HepG2 (cell line): ENCODE results near the gene ZBTB1. TPM values are rescaled to one million over a fixed set of nuclear protein-coding genes. Genes with fewer than 3 reads are reported as not detected.

ENCODE experiments used
- ATAC-seq: fragments of 200-7000 bp; cut with Tn5 transposase; 3 replicates; pipeline ENCODE4 v1.9.1; 2020; ENCODE audit warnings: mild to moderate bottlenecking, moderate library complexity
- BruUV-seq: library from RNA; stranded (reverse); fragments of 400-500 nt; replicated peaks from 2 replicates; lab custom pipeline; 2021; lab: Mats Ljungman, UMichigan
- CTCF ChIA-PET: fragments of 300-600 bp; formaldehyde crosslinking; extraction: SDS; loops from one replicate; lab custom pipeline; 2021; ENCODE audit warnings: low total read pairs, inconsistent platforms, low intra/inter-chr PET ratio; lab: Yijun Ruan, JAX
- POLR2A ChIA-PET: fragments of 350-600 bp; sonication (Branson Sonifier 250); formaldehyde crosslinking; loops from one replicate; lab custom pipeline; 2020; ENCODE audit warnings: antibody characterized with exemption, inconsistent platforms; lab: Yijun Ruan, JAX
- DNase-seq: peaks from one replicate; pipeline ENCODE4 v3.0.0-alpha.2; 2015; ENCODE audit warnings: low spot score
- FAIRE-seq: peaks from 3 replicates; lab custom pipeline; 2011; peaks lifted over from hg19 to GRCh38; lab: Jason Lieb, UNC
- H2AFZ ChIP-seq: one replicate; pipeline ENCODE4 v1.6.1; 2011; ENCODE audit warnings: low read length, inconsistent platforms
- H3K27ac ChIP-seq: fragments of 300-600 bp; 3 replicates; pipeline ENCODE4 v1.8.0; 2011; ENCODE audit warnings: mixed run types, mild to moderate bottlenecking, mixed read lengths, low read length, inconsistent platforms; ENCODE audit not compliant: insufficient read depth; ENCODE audit errors: extremely low read length
- H3K27me3 ChIP-seq, 2 experiments: fragments of 200-600 bp in 1 of 2; 2 replicates in 1 of 2; 3 replicates in 1 of 2; pipeline versions ENCODE4 v1.6.0 to v1.8.0; 2011; ENCODE audit warnings: low read length in 2 of 2, mild to moderate bottlenecking in 2 of 2, moderate library complexity in 2 of 2, inconsistent platforms in 1 of 2; ENCODE audit not compliant: insufficient read depth in 2 of 2, control insufficient read depth in 1 of 2
- H3K36me3 ChIP-seq, 2 experiments: fragments of 200-600 bp in 1 of 2; replicated peaks in 1 of 2; 2 replicates in 1 of 2; 3 replicates in 1 of 2; pipeline versions ENCODE4 v1.5.1 to v1.8.0; 2011; ENCODE audit warnings: low read length in 2 of 2, inconsistent platforms in 1 of 2; ENCODE audit not compliant: insufficient read depth in 2 of 2, control insufficient read depth in 1 of 2
- H3K4me1 ChIP-seq: 2 replicates; pipeline ENCODE4 v1.5.1; 2012; ENCODE audit warnings: low read length, inconsistent platforms; ENCODE audit not compliant: insufficient read depth
- H3K4me2 ChIP-seq: 2 replicates; pipeline ENCODE4 v1.6.0; 2011; ENCODE audit warnings: low read depth, low read length, inconsistent platforms
- H3K4me3 ChIP-seq, 3 experiments: fragments of 200-600 bp in 1 of 3; sonication (generic), shearing (Covaris generic) in 1 of 3; replicated peaks in 1 of 3; 2 replicates each; pipeline ENCODE4 v1.5.1; 2011 to 2016; ENCODE audit warnings: low read length in 3 of 3, inconsistent platforms in 2 of 3, low read depth in 2 of 3, mild to moderate bottlenecking in 2 of 3, control low read depth in 1 of 3, mixed read lengths in 1 of 3; ENCODE audit not compliant: insufficient read depth in 1 of 3
- H3K79me2 ChIP-seq: one replicate; pipeline ENCODE4 v1.6.1; 2011; ENCODE audit warnings: low read length, inconsistent platforms; ENCODE audit not compliant: insufficient read depth
- H3K9ac ChIP-seq: 2 replicates; pipeline ENCODE4 v1.6.0; 2011; ENCODE audit warnings: mild to moderate bottlenecking, low read depth, low read length, inconsistent platforms; ENCODE audit not compliant: insufficient read depth
- H3K9me3 ChIP-seq: 2 replicates; pipeline ENCODE4 v1.5.1; 2012; ENCODE audit warnings: mild to moderate bottlenecking, low read length
- H4K20me1 ChIP-seq: 2 replicates; pipeline ENCODE4 v1.6.0; 2011; ENCODE audit warnings: inconsistent platforms, mild to moderate bottlenecking, low read length, moderate library complexity; ENCODE audit not compliant: insufficient read depth
- ATM ChIP-seq: fragments of 450-650 bp; IDR thresholded peaks from 2 replicates; pipeline ENCODE4 v1.7.1; 2017; ENCODE audit warnings: mild to moderate bottlenecking, borderline replicate concordance
- CCAR2 ChIP-seq: fragments of 200-400 bp; formaldehyde crosslinking; optimal IDR thresholded peaks from 2 replicates; pipeline ENCODE3; 2018; ENCODE audit warnings: low read depth, mild to moderate bottlenecking, low read length, moderate library complexity
- DNMT3B ChIP-seq: conservative IDR thresholded peaks from 2 replicates; pipeline ENCODE4 v1.6.1; 2016; ENCODE audit warnings: missing biosample characterization, control low read depth
- GABPA ChIP-seq, 2 experiments: IDR thresholded peaks; 2 replicates each; pipeline ENCODE4 v1.6.1; 2011 to 2016; ENCODE audit warnings: low read depth in 2 of 2, low read length in 1 of 2, missing biosample characterization in 1 of 2, missing genetic modification characterization in 1 of 2
- HIVEP1 ChIP-seq: sonication (generic); formaldehyde crosslinking; IDR thresholded peaks from 2 replicates; pipeline ENCODE4 v1.4.0; 2020; ENCODE audit warnings: mild to moderate bottlenecking, missing genetic modification reagents
- HOXA5 ChIP-seq: sonication (generic); formaldehyde crosslinking; IDR thresholded peaks from 2 replicates; pipeline ENCODE4 v1.4.0; 2020; ENCODE audit warnings: missing genetic modification reagents
- IRX3 ChIP-seq: sonication (generic); formaldehyde crosslinking; IDR thresholded peaks from 2 replicates; pipeline ENCODE4 v1.8.1; 2023; ENCODE audit warnings: mild to moderate bottlenecking, low read depth, missing genetic modification reagents, borderline replicate concordance
- MEIS2 ChIP-seq: sonication (generic); formaldehyde crosslinking; IDR thresholded peaks from 2 replicates; pipeline ENCODE4 v1.9.0; 2021; ENCODE audit warnings: mild to moderate bottlenecking, missing genetic modification reagents
- RARA ChIP-seq: IDR thresholded peaks from 2 replicates; pipeline ENCODE4 v1.6.1; 2016; ENCODE audit warnings: missing genetic modification reagents, missing compliant biosample characterization
- REPIN1 ChIP-seq: sonication (generic); formaldehyde crosslinking; IDR thresholded peaks from 2 replicates; pipeline ENCODE4 v1.8.0; 2022; ENCODE audit warnings: missing genetic modification reagents, low read depth, mild to moderate bottlenecking, borderline replicate concordance
- REXO4 ChIP-seq: sonication (generic); formaldehyde crosslinking; IDR thresholded peaks from 2 replicates; pipeline ENCODE4 v1.8.0; 2022; ENCODE audit warnings: missing genetic modification reagents, mild to moderate bottlenecking, borderline replicate concordance
- ZNF703 ChIP-seq: sonication (generic); formaldehyde crosslinking; IDR thresholded peaks from 2 replicates; pipeline ENCODE4 v1.5.1; 2020; ENCODE audit warnings: missing genetic modification reagents, mild to moderate bottlenecking, moderate library complexity, borderline replicate concordance
- ZNF746 ChIP-seq: sonication (generic); formaldehyde crosslinking; IDR thresholded peaks from 2 replicates; pipeline ENCODE4 v1.8.0; 2022; ENCODE audit warnings: mild to moderate bottlenecking, missing genetic modification reagents
- ZNF850 ChIP-seq: sonication (generic); formaldehyde crosslinking; conservative IDR thresholded peaks from 2 replicates; pipeline ENCODE4 v1.9.0; 2021; ENCODE audit warnings: mild to moderate bottlenecking, missing genetic modification reagents
- WGBS: methylation state at CpG from one replicate; pipeline ENCODE4 v1.1.6; 2017; ENCODE audit warnings: low lambda C conversion rate; 5-methylcytosine and 5-hydroxymethylcytosine counted together
- in situ Hi-C: cut with HindIII; loops from 2 replicates; pipeline ENCODE4 v1.10.0; 2017; ENCODE audit warnings: low pct_unique_long_range_greater_than_20kb; ENCODE audit not compliant: extremely low pct_ligation_motif_present
- intact Hi-C: fragments of 100-400 bp; cut with micrococcal nuclease; formaldehyde crosslinking; loops from one replicate; pipeline ENCODE4 v1.10.0; 2022; ENCODE audit not compliant: unreplicated experiment
- polyA plus RNA-seq, 8 experiments: library from polyadenylated mRNA; depleted of rRNA in 3 of 8; stranded (reverse) in 7 of 8; unstranded in 1 of 8; fragments of >200 nt; fragmentation: Illumina TruSeq in 4 of 8; extraction: Trizol in 4 of 8; gene quantifications; 2 replicates each; pipeline versions ENCODE4 v1.2.1 to v1.2.3, GENCODE V29; 2011 to 2016; ENCODE audit warnings: low read depth in 4 of 8, missing spikeins in 1 of 8, mixed read lengths in 1 of 8; ENCODE audit not compliant: insufficient read depth in 1 of 8
- total RNA-seq, 5 experiments: library from RNA; depleted of rRNA; stranded (reverse); fragments of >200 nt; fragmentation: Illumina TruSeq; extraction: Trizol; gene quantifications; 2 replicates each; pipeline ENCODE4 v1.2.3, GENCODE V29; 2016; ENCODE audit warnings: low read depth in 1 of 5
- TF ChIP-seq, protein P1 (sequence below): sonication (generic); formaldehyde crosslinking; IDR thresholded peaks from 2 replicates; pipeline ENCODE4 v1.5.1; 2020; ENCODE audit warnings: missing genetic modification reagents, mild to moderate bottlenecking, borderline replicate concordance
- TF ChIP-seq, protein P2 (sequence below): sonication (generic); formaldehyde crosslinking; IDR thresholded peaks from 2 replicates; pipeline ENCODE4 v1.8.1; 2023; ENCODE audit warnings: mild to moderate bottlenecking, missing genetic modification reagents, borderline replicate concordance
- TF ChIP-seq, protein P3 (sequence below): sonication (generic); formaldehyde crosslinking; IDR thresholded peaks from 2 replicates; pipeline ENCODE4 v1.8.1; 2023; ENCODE audit warnings: mild to moderate bottlenecking, inconsistent platforms, moderate library complexity, missing genetic modification reagents, borderline replicate concordance
- TF ChIP-seq, protein P4 (sequence below): sonication (generic); formaldehyde crosslinking; IDR thresholded peaks from 2 replicates; pipeline ENCODE4 v1.4.0; 2020; ENCODE audit warnings: missing genetic modification reagents
- TF ChIP-seq, protein P5 (sequence below): sonication (generic); formaldehyde crosslinking; conservative IDR thresholded peaks from 2 replicates; pipeline ENCODE4 v1.8.0; 2022; ENCODE audit warnings: mild to moderate bottlenecking, moderate library complexity, missing genetic modification reagents

Gene ZBTB1
- total and polyA plus RNA-seq, 2 of the 13 experiments (the other 11 are each of a cell fraction or from before 2014, with no cell fraction given) = 18.8 to 22.6 TPM

DNA sequence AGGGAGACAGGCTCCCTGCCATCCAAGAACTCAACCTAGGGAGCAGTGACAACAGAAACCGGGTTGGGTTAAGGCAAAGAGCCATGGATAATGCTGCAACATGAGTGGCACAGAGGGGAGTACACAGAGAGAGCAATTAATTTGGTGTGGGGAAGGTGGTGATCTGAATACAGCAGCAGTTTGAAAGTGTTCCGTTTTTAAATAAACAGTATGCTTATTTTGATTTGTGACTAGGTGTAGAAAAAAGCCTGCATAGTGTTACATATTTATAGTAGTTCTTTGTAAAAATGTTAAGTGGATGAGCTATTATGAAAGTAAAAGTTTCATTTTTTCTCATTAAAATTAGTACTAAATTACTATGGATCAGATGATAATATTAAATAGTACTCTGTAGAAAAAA lies 30.5 kb upstream of the ZBTB1 start (continued):
- TF ChIP-seq, protein P1, sequence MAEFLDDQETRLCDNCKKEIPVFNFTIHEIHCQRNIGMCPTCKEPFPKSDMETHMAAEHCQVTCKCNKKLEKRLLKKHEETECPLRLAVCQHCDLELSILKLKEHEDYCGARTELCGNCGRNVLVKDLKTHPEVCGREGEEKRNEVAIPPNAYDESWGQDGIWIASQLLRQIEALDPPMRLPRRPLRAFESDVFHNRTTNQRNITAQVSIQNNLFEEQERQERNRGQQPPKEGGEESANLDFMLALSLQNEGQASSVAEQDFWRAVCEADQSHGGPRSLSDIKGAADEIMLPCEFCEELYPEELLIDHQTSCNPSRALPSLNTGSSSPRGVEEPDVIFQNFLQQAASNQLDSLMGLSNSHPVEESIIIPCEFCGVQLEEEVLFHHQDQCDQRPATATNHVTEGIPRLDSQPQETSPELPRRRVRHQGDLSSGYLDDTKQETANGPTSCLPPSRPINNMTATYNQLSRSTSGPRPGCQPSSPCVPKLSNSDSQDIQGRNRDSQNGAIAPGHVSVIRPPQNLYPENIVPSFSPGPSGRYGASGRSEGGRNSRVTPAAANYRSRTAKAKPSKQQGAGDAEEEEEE (CRISPR knock-in tag) = no peak
- TF ChIP-seq HOXA5 (CRISPR knock-in tag) (no peak), ZNF850 (CRISPR knock-in tag) (no peak), CCAR2 (no peak), ZNF703 (CRISPR knock-in tag) (no peak), ATM (no peak)
- TF ChIP-seq, protein P2, sequence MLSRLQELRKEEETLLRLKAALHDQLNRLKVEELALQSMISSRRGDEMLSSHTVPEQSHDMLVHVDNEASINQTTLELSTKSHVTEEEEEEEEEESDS (CRISPR knock-in tag) = no peak
- TF ChIP-seq, protein P3, sequence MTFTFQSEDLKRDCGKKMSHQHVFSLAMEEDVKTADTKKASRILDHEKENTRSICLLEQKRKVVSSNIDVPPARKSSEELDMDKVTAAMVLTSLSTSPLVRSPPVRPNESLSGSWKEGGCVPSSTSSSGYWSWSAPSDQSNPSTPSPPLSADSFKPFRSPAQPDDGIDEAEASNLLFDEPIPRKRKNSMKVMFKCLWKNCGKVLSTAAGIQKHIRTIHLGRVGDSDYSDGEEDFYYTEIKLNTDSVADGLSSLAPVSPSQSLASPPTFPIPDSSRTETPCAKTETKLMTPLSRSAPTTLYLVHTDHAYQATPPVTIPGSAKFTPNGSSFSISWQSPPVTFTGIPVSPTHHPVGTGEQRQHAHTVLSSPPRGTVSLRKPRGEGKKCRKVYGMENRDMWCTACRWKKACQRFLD = no peak
- TF ChIP-seq, protein P4, sequence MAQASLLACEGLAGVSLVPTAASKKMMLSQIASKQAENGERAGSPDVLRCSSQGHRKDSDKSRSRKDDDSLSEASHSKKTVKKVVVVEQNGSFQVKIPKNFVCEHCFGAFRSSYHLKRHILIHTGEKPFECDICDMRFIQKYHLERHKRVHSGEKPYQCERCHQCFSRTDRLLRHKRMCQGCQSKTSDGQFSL (CRISPR knock-in tag) = no peak

DNA sequence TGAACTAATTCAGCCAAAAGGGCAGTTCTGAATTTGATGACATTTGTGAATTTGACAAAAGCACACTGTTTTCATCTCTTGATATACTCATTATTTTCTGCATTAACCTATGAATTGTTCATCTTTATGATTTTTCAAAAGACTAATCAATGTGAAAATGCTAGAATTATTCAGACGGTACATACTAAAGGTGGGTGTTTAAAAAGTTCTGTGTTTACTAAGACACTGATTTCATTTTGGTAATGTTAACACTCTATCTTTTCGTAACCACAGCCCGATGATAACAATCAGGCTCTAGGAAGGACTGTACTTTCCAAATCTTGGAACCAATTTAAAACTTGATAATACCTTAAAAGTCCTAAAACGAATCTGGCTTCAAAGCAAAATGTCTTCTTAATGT lies 29.9 kb upstream of the ZBTB1 start:
- no peaks in the 10 kb centered on the region for H4K20me1 ChIP-seq
- no peak overlapping the region for H3K4me2 ChIP-seq
- no TSS peak for BruUV-seq
- ATAC-seq = no peak
- no peak overlapping the region for H3K27ac ChIP-seq
- DNase-seq = no peak
- POLR2A ChIA-PET = no interaction called here
- no peaks in the 10 kb centered on the region for H3K9me3 ChIP-seq
- H3K4me3 ChIP-seq = no peak overlapping the region
- in situ Hi-C loops = loop anchor here (5.0 kb wide), 1 partner anchor 132 kb away; no protein-coding TSS in a partner anchor
- intact Hi-C loops = no loop called here
- CTCF ChIA-PET = no interaction called here
- H3K79me2 ChIP-seq = no peaks in the 10 kb centered on the region
- H3K36me3 ChIP-seq = no peaks in the 10 kb centered on the region; a peak in 1 of 5 replicates
- no peaks in the 10 kb centered on the region for H3K27me3 ChIP-seq
- H2AFZ ChIP-seq = no peak overlapping the region
- H3K9ac ChIP-seq = no peak overlapping the region
- FAIRE-seq = no peak
- WGBS = 63% methylated on average over 4 of the region's 4 CpGs
- peaks cover 8% of the 10 kb centered on the region for H3K4me1 ChIP-seq
- TF ChIP-seq GABPA (IDR thresholded peaks at IDR 0.05; ENCODE audit: low read depth, low read length) (no peak), GABPA (CRISPR knock-in tag; IDR thresholded peaks at IDR 0.05; ENCODE audit: low read depth) (no peak), HIVEP1 (no peak), MEIS2 (CRISPR knock-in tag) (no peak), RARA (CRISPR knock-in tag) (no peak), DNMT3B (CRISPR knock-in tag) (no peak), IRX3 (CRISPR knock-in tag) (no peak), REXO4 (CRISPR knock-in tag) (no peak), REPIN1 (no peak), ZNF746 (CRISPR knock-in tag) (no peak)
- TF ChIP-seq, protein P5, sequence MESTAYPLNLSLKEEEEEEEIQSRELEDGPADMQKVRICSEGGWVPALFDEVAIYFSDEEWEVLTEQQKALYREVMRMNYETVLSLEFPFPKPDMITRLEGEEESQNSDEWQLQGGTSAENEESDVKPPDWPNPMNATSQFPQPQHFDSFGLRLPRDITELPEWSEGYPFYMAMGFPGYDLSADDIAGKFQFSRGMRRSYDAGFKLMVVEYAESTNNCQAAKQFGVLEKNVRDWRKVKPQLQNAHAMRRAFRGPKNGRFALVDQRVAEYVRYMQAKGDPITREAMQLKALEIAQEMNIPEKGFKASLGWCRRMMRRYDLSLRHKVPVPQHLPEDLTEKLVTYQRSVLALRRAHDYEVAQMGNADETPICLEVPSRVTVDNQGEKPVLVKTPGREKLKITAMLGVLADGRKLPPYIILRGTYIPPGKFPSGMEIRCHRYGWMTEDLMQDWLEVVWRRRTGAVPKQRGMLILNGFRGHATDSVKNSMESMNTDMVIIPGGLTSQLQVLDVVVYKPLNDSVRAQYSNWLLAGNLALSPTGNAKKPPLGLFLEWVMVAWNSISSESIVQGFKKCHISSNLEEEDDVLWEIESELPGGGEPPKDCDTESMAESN = no peak
